SK-N-SH treated with all-trans-retinoic acid at 6 μM for 48 hours (cell line): ENCODE data around the gene CCNE1.
A peak's percentile ranks its signal among the peaks of the same experiment; 100 is the strongest.

Source experiments
- ATAC-seq: fragments of 200-7000 bp; cut with Tn5 transposase; 3 replicates; pipeline ENCODE4 v1.9.1; 2020; ENCODE audit warnings: mild to moderate bottlenecking, moderate library complexity
- ARNTL ChIP-seq: fragments of 450-650 bp; formaldehyde crosslinking; IDR thresholded peaks from 2 replicates; pipeline ENCODE4 v1.5.0; 2020; ENCODE audit warnings: low read depth, mild to moderate bottlenecking, moderate library complexity, borderline replicate concordance
- BACH2 ChIP-seq: fragments of 250-450 bp; sonication (Bioruptor Pico); IDR thresholded peaks from 2 replicates; pipeline ENCODE4 v1.9.0; 2021; ENCODE audit warnings: mild to moderate bottlenecking, borderline replicate concordance
- ESRRG ChIP-seq: fragments of 250-450 bp; sonication (Bioruptor Pico); IDR thresholded peaks from 2 replicates; pipeline ENCODE4 v1.6.1; 2021; ENCODE audit warnings: mild to moderate bottlenecking
- GLIS3 ChIP-seq: fragments of 250-450 bp; sonication (Bioruptor Pico); IDR thresholded peaks from 2 replicates; pipeline ENCODE4 v1.5.0; 2020; ENCODE audit warnings: mild to moderate bottlenecking, moderate library complexity
- ISL1 ChIP-seq: fragments of 250-450 bp; sonication (Bioruptor Pico); IDR thresholded peaks from 2 replicates; pipeline ENCODE4 v2.1.2; 2022; ENCODE audit warnings: mild to moderate bottlenecking, moderate library complexity
- OSR1 ChIP-seq: fragments of 250-450 bp; sonication (Bioruptor Pico); IDR thresholded peaks from 2 replicates; pipeline ENCODE4 v1.8.0; 2022; ENCODE audit warnings: moderate library complexity, mild to moderate bottlenecking, inconsistent platforms
- PPARA ChIP-seq: fragments of 250-450 bp; sonication (Bioruptor Pico); IDR thresholded peaks from 2 replicates; pipeline ENCODE4 v1.5.0; 2020; ENCODE audit warnings: mild to moderate bottlenecking, borderline replicate concordance
- RARB ChIP-seq: fragments of 250-450 bp; sonication (Bioruptor Pico); IDR thresholded peaks from 2 replicates; pipeline ENCODE4 v1.8.0; 2021; ENCODE audit warnings: mild to moderate bottlenecking, moderate library complexity
- SNAI2 ChIP-seq: fragments of 250-450 bp; sonication (Bioruptor Pico); IDR thresholded peaks from 2 replicates; pipeline ENCODE4 v1.5.0; 2020; ENCODE audit warnings: mild to moderate bottlenecking, moderate library complexity
- TCF4 ChIP-seq: fragments of 250-450 bp; sonication (Bioruptor Pico); IDR thresholded peaks from 2 replicates; pipeline ENCODE4 v1.8.0; 2021; ENCODE audit warnings: mild to moderate bottlenecking, moderate library complexity, borderline replicate concordance
- TOX ChIP-seq: fragments of 250-450 bp; sonication (Bioruptor Pico); IDR thresholded peaks from 2 replicates; pipeline ENCODE4 v1.8.0; 2021; ENCODE audit warnings: mild to moderate bottlenecking, moderate library complexity, borderline replicate concordance
- ZC3H10 ChIP-seq: fragments of 250-450 bp; sonication (Bioruptor Pico); IDR thresholded peaks from 2 replicates; pipeline ENCODE4 v1.5.1; 2021; ENCODE audit warnings: mild to moderate bottlenecking, moderate library complexity
- ZFP30 ChIP-seq: fragments of 450-650 bp; formaldehyde crosslinking; IDR thresholded peaks from 2 replicates; pipeline ENCODE4 v1.5.0; 2022; ENCODE audit warnings: mild to moderate bottlenecking, moderate library complexity
- ZNF565 ChIP-seq: fragments of 450-650 bp; formaldehyde crosslinking; conservative IDR thresholded peaks from 2 replicates; pipeline ENCODE4 v1.5.0; 2020; ENCODE audit warnings: low read depth, mild to moderate bottlenecking, moderate library complexity
- ZNF8 ChIP-seq: fragments of 450-650 bp; formaldehyde crosslinking; IDR thresholded peaks from 2 replicates; pipeline ENCODE4 v1.5.0; 2020; ENCODE audit warnings: mild to moderate bottlenecking, moderate library complexity
- TF ChIP-seq, protein P1 (sequence below): fragments of 250-450 bp; sonication (Bioruptor Pico); IDR thresholded peaks from 2 replicates; pipeline ENCODE4 v1.8.0; 2020; ENCODE audit warnings: mild to moderate bottlenecking, moderate library complexity, borderline replicate concordance
- TF ChIP-seq, protein P2 (sequence below): fragments of 250-450 bp; sonication (Bioruptor Pico); IDR thresholded peaks from 2 replicates; pipeline ENCODE4 v1.5.0; 2020; ENCODE audit warnings: mild to moderate bottlenecking, moderate library complexity
- TF ChIP-seq, protein P3 (sequence below): fragments of 250-450 bp; sonication (Bioruptor Pico); IDR thresholded peaks from 2 replicates; pipeline ENCODE4 v1.5.1; 2020; ENCODE audit warnings: low read depth, mild to moderate bottlenecking, moderate library complexity
- TF ChIP-seq, protein P4 (sequence below): fragments of 250-450 bp; sonication (Bioruptor Pico); IDR thresholded peaks from 2 replicates; pipeline ENCODE4 v1.5.1; 2021; ENCODE audit warnings: mild to moderate bottlenecking, moderate library complexity
- TF ChIP-seq, protein P5 (sequence below): fragments of 250-450 bp; sonication (Bioruptor Pico); IDR thresholded peaks from 2 replicates; pipeline ENCODE4 v1.8.0; 2021; ENCODE audit warnings: low read depth, mild to moderate bottlenecking, moderate library complexity, borderline replicate concordance

The CCNE1 gene

DNA sequence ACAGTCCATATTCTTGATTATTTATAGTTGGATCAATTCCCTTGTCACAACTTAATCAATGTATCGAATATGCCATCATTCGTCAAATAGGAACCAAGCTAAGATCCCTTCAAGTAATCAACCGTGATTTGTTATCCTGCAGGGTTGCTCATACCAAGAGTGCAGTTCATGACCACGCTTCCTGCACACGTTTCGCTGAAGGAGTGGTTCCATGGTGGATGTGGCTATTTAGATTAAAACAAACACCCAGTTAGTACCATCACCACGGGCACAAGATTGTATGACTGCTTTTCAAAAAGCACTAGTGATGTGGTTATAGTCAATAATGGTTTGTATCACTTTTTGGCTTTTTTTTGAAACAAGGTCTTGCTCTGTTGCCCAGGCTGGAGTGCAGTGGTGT lies 41.1 kb upstream of the CCNE1 start:
- ATAC-seq: no peak
- TF ChIP-seq ZNF8 (CRISPR knock-in tag) (no peak), GLIS3 (CRISPR knock-in tag) (no peak), ZC3H10 (CRISPR knock-in tag) (no peak), SNAI2 (CRISPR knock-in tag) (no peak), ARNTL (CRISPR knock-in tag) (no peak), ISL1 (no peak), TOX (no peak), ZFP30 (CRISPR knock-in tag) (no peak), PPARA (CRISPR knock-in tag) (no peak), ZNF565 (CRISPR knock-in tag) (no peak), OSR1 (no peak)
- TF ChIP-seq, protein P1, sequence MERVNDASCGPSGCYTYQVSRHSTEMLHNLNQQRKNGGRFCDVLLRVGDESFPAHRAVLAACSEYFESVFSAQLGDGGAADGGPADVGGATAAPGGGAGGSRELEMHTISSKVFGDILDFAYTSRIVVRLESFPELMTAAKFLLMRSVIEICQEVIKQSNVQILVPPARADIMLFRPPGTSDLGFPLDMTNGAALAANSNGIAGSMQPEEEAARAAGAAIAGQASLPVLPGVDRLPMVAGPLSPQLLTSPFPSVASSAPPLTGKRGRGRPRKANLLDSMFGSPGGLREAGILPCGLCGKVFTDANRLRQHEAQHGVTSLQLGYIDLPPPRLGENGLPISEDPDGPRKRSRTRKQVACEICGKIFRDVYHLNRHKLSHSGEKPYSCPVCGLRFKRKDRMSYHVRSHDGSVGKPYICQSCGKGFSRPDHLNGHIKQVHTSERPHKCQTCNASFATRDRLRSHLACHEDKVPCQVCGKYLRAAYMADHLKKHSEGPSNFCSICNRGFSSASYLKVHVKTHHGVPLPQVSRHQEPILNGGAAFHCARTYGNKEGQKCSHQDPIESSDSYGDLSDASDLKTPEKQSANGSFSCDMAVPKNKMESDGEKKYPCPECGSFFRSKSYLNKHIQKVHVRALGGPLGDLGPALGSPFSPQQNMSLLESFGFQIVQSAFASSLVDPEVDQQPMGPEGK (CRISPR knock-in tag): no peak
- TF ChIP-seq, protein P2, sequence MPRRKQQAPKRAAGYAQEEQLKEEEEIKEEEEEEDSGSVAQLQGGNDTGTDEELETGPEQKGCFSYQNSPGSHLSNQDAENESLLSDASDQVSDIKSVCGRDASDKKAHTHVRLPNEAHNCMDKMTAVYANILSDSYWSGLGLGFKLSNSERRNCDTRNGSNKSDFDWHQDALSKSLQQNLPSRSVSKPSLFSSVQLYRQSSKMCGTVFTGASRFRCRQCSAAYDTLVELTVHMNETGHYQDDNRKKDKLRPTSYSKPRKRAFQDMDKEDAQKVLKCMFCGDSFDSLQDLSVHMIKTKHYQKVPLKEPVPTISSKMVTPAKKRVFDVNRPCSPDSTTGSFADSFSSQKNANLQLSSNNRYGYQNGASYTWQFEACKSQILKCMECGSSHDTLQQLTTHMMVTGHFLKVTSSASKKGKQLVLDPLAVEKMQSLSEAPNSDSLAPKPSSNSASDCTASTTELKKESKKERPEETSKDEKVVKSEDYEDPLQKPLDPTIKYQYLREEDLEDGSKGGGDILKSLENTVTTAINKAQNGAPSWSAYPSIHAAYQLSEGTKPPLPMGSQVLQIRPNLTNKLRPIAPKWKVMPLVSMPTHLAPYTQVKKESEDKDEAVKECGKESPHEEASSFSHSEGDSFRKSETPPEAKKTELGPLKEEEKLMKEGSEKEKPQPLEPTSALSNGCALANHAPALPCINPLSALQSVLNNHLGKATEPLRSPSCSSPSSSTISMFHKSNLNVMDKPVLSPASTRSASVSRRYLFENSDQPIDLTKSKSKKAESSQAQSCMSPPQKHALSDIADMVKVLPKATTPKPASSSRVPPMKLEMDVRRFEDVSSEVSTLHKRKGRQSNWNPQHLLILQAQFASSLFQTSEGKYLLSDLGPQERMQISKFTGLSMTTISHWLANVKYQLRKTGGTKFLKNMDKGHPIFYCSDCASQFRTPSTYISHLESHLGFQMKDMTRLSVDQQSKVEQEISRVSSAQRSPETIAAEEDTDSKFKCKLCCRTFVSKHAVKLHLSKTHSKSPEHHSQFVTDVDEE (CRISPR knock-in tag): no peak
- TF ChIP-seq, protein P3, sequence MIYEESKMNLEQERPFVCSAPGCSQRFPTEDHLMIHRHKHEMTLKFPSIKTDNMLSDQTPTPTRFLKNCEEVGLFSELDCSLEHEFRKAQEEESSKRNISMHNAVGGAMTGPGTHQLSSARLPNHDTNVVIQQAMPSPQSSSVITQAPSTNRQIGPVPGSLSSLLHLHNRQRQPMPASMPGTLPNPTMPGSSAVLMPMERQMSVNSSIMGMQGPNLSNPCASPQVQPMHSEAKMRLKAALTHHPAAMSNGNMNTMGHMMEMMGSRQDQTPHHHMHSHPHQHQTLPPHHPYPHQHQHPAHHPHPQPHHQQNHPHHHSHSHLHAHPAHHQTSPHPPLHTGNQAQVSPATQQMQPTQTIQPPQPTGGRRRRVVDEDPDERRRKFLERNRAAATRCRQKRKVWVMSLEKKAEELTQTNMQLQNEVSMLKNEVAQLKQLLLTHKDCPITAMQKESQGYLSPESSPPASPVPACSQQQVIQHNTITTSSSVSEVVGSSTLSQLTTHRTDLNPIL: no peak

DNA sequence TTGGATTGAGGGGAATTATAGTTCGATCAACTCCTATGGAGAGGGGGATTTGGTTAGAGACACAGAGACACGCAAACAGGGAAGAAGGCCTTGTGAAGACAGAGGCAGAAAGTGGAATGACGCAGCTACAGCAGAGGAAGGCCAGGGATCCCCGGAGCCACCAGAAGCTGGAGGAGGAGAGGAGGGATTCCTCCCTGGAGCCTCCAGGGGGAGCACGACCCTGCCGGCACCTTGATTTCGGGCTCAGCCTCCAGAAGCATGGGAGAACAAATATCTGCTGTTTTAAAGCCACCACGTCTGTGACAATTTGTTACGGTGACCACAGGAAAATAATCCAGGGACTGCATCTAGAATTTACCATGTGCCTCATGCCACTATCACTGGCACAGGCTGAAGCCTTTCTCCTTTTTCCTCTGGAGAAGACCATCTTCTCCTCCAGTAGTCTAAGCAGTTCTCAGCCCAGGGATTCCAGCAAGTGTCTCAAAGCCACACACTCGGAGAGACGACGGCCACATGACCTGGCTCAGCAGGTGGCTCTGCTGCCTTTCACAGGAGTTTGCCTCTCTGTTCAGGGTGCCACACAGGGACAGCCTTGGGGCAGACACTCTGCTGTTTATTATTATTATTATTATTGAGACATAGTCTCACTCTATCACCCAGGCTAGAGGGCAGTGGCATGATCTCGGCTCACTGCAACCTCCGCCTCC lies 39.9 kb upstream of the CCNE1 start:
- TF ChIP-seq TOX: no peak
- TF ChIP-seq PPARA (CRISPR knock-in tag): no peak
- no peak for TF ChIP-seq ZC3H10 (CRISPR knock-in tag)
- no peak for TF ChIP-seq ESRRG
- TF ChIP-seq ZNF565 (CRISPR knock-in tag): no peak
- TF ChIP-seq RARB (CRISPR knock-in tag): no peak
- TF ChIP-seq TCF4 (CRISPR knock-in tag): no peak
- TF ChIP-seq, protein P4, sequence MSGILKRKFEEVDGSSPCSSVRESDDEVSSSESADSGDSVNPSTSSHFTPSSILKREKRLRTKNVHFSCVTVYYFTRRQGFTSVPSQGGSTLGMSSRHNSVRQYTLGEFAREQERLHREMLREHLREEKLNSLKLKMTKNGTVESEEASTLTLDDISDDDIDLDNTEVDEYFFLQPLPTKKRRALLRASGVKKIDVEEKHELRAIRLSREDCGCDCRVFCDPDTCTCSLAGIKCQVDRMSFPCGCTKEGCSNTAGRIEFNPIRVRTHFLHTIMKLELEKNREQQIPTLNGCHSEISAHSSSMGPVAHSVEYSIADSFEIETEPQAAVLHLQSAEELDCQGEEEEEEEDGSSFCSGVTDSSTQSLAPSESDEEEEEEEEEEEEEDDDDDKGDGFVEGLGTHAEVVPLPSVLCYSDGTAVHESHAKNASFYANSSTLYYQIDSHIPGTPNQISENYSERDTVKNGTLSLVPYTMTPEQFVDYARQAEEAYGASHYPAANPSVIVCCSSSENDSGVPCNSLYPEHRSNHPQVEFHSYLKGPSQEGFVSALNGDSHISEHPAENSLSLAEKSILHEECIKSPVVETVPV (CRISPR knock-in tag): no peak
- TF ChIP-seq BACH2 (CRISPR knock-in tag): no peak
- TF ChIP-seq, protein P1 (CRISPR knock-in tag): no peak
- no peak for TF ChIP-seq SNAI2 (CRISPR knock-in tag)
- TF ChIP-seq, protein P3: no peak
- TF ChIP-seq ZNF8 (CRISPR knock-in tag): no peak
- TF ChIP-seq, protein P5, sequence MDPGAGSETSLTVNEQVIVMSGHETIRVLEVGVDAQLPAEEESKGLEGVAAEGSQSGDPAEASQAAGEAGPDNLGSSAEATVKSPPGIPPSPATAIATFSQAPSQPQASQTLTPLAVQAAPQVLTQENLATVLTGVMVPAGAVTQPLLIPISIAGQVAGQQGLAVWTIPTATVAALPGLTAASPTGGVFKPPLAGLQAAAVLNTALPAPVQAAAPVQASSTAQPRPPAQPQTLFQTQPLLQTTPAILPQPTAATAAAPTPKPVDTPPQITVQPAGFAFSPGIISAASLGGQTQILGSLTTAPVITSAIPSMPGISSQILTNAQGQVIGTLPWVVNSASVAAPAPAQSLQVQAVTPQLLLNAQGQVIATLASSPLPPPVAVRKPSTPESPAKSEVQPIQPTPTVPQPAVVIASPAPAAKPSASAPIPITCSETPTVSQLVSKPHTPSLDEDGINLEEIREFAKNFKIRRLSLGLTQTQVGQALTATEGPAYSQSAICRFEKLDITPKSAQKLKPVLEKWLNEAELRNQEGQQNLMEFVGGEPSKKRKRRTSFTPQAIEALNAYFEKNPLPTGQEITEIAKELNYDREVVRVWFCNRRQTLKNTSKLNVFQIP (CRISPR knock-in tag): no peak
- peak; percentile 96 for ATAC-seq
